PFSK-1 (cell line): ENCODE results near the gene PLXDC2.

Source experiments
- FOXP2 ChIP-seq: optimal IDR thresholded peaks from 2 replicates; pipeline ENCODE3; 2011; ENCODE audit warnings: borderline replicate concordance, control low read depth, inconsistent platforms; ENCODE audit not compliant: insufficient read depth; ENCODE audit errors: extremely low read length, extremely low read depth
- POLR2AphosphoS5 ChIP-seq: IDR thresholded peaks from 2 replicates; pipeline ENCODE4 v1.6.1; 2012; ENCODE audit warnings: low read depth, mild to moderate bottlenecking, control low read depth, low read length, moderate library complexity
- SIN3A ChIP-seq: IDR thresholded peaks from 2 replicates; pipeline ENCODE4 v1.6.1; 2012; ENCODE audit warnings: mild to moderate bottlenecking, low read length, moderate library complexity, borderline replicate concordance; ENCODE audit not compliant: insufficient read depth
- TAF1 ChIP-seq: IDR thresholded peaks from 2 replicates; pipeline ENCODE4 v1.6.1; 2012; ENCODE audit warnings: low read length, control low read depth, borderline replicate concordance; ENCODE audit not compliant: insufficient read depth
- TF ChIP-seq, protein P1 (sequence below), 2 experiments: IDR thresholded peaks; 2 replicates each; pipeline versions ENCODE4 v1.6.1 to v1.8.0; 2011 to 2012; ENCODE audit warnings: low read depth in 2 of 2, low read length in 2 of 2, control low read depth in 1 of 2, inconsistent platforms in 1 of 2, mild to moderate bottlenecking in 1 of 2, moderate library complexity in 1 of 2; ENCODE audit not compliant: insufficient read depth in 1 of 2

The PLXDC2 gene

DNA sequence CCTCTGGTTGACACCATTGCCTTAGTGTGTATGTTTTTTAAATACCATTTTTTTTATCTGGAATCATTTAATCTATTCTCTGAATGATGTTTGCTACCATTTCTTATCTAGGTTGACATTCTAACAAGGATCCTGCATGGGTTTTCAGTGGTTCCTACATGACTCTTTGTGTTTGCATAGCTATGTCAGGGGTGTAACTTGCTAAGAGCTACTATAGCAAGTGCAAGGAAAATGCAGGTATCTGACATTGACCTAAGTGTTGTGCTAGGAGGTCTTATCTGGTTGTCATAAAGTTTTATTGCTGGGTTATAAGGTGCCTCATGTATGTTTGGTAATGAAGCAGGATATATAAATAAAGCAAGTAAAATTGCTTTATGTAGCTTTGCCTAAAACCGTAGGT is 183.2 kb downstream of the PLXDC2 start:
- no peak for TF ChIP-seq POLR2AphosphoS5
- TF ChIP-seq, protein P1, sequence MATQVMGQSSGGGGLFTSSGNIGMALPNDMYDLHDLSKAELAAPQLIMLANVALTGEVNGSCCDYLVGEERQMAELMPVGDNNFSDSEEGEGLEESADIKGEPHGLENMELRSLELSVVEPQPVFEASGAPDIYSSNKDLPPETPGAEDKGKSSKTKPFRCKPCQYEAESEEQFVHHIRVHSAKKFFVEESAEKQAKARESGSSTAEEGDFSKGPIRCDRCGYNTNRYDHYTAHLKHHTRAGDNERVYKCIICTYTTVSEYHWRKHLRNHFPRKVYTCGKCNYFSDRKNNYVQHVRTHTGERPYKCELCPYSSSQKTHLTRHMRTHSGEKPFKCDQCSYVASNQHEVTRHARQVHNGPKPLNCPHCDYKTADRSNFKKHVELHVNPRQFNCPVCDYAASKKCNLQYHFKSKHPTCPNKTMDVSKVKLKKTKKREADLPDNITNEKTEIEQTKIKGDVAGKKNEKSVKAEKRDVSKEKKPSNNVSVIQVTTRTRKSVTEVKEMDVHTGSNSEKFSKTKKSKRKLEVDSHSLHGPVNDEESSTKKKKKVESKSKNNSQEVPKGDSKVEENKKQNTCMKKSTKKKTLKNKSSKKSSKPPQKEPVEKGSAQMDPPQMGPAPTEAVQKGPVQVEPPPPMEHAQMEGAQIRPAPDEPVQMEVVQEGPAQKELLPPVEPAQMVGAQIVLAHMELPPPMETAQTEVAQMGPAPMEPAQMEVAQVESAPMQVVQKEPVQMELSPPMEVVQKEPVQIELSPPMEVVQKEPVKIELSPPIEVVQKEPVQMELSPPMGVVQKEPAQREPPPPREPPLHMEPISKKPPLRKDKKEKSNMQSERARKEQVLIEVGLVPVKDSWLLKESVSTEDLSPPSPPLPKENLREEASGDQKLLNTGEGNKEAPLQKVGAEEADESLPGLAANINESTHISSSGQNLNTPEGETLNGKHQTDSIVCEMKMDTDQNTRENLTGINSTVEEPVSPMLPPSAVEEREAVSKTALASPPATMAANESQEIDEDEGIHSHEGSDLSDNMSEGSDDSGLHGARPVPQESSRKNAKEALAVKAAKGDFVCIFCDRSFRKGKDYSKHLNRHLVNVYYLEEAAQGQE (IDR thresholded peaks at IDR 0.05; ENCODE audit: insufficient read depth in 1 of 2, low read depth in 2 of 2, low read length in 2 of 2): no peak
- no peak for TF ChIP-seq TAF1
- no peak for TF ChIP-seq FOXP2
- no peak for TF ChIP-seq SIN3A

DNA sequence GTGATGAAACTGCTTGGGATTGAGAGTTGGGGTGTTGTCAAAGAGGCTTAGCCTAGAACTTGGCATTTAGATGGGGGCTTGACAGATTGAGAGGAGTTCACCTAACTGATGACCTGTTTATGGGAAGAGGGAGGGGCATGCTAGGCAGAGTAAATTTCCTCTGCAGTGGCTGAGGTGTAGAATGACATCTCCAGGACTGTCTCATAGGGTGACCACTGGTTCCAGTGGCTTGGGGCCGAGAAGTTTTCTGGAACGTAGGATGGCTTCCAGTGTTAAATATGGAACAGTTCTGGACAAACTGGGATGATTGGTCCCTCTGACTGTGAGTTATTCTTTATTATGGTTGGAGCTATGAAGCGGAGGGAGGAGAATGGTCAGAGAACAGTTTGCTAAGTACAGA is 186.4 kb downstream of the PLXDC2 start:
- TF ChIP-seq FOXP2: no peak
- TF ChIP-seq SIN3A: no peak
- no peak for TF ChIP-seq TAF1
- no peak for TF ChIP-seq POLR2AphosphoS5
- TF ChIP-seq, protein P1 (IDR thresholded peaks at IDR 0.05; ENCODE audit: insufficient read depth in 1 of 2, low read depth in 2 of 2, low read length in 2 of 2): no peak

DNA sequence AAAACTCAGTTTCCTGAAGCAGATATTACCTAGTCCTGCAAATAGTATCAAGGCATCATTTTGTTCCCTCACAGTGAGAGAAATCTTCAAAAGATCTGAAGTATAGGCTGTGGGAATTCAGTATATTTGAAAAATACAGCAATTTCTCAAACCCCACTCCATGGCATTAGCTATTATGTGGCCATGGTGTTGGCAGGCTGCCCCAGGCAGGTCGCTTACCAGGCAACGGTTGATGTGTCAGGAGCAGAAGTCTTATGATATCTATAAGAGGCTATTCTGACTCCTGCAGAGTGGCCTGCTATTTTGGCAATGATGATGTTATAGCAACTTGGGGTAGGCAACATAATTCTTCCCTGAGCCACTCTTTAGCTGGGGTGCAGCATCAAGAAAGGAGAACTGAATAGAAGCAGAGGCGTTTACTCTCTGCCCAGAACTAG is 187.9 kb downstream of the PLXDC2 start:
- TF ChIP-seq POLR2AphosphoS5 (no peak), SIN3A (no peak), FOXP2 (no peak), TAF1 (no peak)
- TF ChIP-seq, protein P1 (IDR thresholded peaks at IDR 0.05; ENCODE audit: insufficient read depth in 1 of 2, low read depth in 2 of 2, low read length in 2 of 2): no peak

DNA sequence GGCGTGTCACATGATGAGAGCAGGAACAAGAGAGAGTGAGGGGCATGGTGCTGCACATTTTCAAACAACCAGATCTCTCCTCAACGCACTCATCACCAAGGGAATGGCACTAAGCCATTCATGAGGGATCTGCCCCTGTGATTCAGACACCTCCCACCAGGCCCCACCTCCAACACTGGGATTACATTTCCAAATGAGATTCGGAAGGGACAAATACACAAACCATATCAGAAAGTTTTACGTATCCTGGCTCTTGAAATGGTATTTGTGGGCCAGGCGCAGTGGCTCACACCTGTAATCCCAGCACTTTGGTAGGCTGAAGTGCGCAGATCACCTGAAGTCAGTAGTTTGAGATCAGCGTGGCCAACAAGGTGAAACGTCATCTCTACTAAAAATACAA is 189.4 kb downstream of the PLXDC2 start:
- TF ChIP-seq, protein P1 (IDR thresholded peaks at IDR 0.05; ENCODE audit: insufficient read depth in 1 of 2, low read depth in 2 of 2, low read length in 2 of 2): no peak
- no peak for TF ChIP-seq FOXP2
- no peak for TF ChIP-seq SIN3A
- TF ChIP-seq POLR2AphosphoS5: no peak
- no peak for TF ChIP-seq TAF1

DNA sequence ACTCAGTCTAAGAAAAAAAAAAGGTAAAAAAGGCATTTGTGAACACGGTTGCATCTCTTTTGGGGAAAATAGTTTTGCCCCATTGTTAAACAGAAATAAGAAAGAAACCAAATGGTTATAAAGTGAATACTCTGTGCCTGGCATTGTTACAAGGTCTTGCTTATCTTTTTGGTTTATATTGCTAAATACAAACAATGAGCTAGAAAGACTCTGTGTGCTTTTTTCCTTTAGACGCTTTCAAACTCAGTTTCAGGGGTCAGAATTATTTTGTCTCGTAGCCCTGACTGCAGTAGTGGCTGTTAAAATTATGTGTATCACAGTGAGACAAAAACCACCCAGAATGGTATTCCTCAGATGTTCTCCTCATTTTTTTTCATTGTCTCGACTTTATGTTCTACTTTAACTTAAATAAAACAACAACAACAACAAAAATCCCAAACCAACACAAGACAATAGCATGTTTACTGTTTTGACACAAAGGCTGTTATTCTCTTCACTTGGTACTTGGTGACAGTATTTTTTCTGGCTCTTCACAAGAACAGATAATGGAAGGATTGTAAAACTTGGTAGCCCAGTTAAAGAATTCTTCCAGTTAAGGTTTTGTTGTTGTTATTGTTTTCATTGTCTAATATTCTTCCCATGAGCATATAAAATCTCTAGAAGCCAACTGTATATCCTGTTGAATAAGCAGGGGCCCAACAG is 190.1 kb downstream of the PLXDC2 start:
- TF ChIP-seq SIN3A (no peak), POLR2AphosphoS5 (no peak), TAF1 (no peak)
- TF ChIP-seq, protein P1 (IDR thresholded peaks at IDR 0.05; ENCODE audit: insufficient read depth in 1 of 2, low read depth in 2 of 2, low read length in 2 of 2): no peak
